ENCODE measurements around the gene C1orf216. TPM values are rescaled to one million over a fixed set of nuclear protein-coding genes. Genes with fewer than 3 reads are reported as not detected.
"Not testable (repeated sequence)": the region's sequence is repeated elsewhere in the genome, so short reads cannot be mapped to it uniquely, and the experiment has no call there.

Gene C1orf216
- total RNA-seq, 1 donor from 2014 or later = 10.0 TPM

DNA sequence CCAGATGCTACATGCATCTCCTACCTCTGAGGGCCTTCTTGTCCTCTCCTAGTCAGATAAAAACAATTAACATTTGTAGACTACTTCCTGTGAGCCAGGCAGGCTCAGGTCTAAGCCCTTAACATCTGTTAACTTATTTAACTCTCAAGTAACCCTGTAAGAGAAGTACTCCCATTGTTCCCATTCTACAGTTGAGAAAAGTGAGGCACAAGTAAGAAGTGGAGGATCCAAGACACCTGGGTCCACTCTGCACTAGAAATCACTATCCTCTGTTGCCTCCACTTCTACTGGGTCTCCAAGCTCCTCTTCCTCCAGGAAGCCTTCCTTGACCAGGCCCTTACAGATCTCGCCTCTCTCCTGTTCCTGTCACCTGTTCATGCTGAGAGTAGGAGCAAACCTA, 9.7 kb downstream of the C1orf216 start:
- Mint-ChIP-seq H3K36me3 (no peaks in the 10 kb centered on the region), H3K9me3 (no peaks in the 10 kb centered on the region), H3K27me3 (peaks cover 58% of the 10 kb centered on the region), H3K27ac (peak overlapping the region; percentile 58), H3K4me3 (peak overlapping the region; percentile 84), H3K4me1 (ENCODE audit: unreplicated experiment) (peaks cover 15% of the 10 kb centered on the region)
- no peak for DNase-seq (ENCODE audit: extremely low spot score, unreplicated experiment)
- TF ChIP-seq, protein P1, sequence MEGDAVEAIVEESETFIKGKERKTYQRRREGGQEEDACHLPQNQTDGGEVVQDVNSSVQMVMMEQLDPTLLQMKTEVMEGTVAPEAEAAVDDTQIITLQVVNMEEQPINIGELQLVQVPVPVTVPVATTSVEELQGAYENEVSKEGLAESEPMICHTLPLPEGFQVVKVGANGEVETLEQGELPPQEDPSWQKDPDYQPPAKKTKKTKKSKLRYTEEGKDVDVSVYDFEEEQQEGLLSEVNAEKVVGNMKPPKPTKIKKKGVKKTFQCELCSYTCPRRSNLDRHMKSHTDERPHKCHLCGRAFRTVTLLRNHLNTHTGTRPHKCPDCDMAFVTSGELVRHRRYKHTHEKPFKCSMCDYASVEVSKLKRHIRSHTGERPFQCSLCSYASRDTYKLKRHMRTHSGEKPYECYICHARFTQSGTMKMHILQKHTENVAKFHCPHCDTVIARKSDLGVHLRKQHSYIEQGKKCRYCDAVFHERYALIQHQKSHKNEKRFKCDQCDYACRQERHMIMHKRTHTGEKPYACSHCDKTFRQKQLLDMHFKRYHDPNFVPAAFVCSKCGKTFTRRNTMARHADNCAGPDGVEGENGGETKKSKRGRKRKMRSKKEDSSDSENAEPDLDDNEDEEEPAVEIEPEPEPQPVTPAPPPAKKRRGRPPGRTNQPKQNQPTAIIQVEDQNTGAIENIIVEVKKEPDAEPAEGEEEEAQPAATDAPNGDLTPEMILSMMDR (conservative IDR thresholded peaks at IDR 0.05) = no peak

DNA sequence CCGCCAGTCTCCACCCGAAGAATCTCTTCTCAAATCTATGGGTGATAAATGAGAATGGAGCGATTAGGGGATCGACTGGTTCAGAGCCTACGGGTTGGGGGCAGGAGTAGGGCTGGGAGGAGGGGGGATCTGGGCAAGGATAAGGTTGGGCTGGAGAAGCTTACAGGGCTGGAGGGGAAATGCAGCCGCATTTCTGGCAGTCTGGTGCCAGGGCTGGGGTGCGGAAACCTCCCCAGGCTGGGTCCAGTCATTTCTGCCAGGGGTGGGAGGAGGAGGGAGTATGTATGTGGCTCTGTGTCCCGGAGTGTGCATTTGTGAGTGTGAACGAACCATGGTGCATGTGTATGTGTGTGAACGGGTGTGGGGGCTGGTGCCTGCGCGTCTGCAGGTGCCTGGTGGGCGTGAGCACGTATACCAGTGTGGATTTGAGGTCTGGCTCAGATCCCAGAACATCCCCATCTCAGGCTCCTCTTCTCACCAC, 10.2 kb downstream of the C1orf216 start:
- DNase-seq (ENCODE audit: extremely low spot score, unreplicated experiment) = no peak
- H3K36me3 Mint-ChIP-seq = no peaks in the 10 kb centered on the region
- peaks cover 15% of the 10 kb centered on the region for H3K4me1 Mint-ChIP-seq (ENCODE audit: unreplicated experiment)
- TF ChIP-seq, protein P1 (conservative IDR thresholded peaks at IDR 0.05) = no peak
- H3K9me3 Mint-ChIP-seq = no peaks in the 10 kb centered on the region
- peak overlapping the region; percentile 58 for H3K27ac Mint-ChIP-seq
- peak overlapping the region; percentile 84 for H3K4me3 Mint-ChIP-seq
- H3K27me3 Mint-ChIP-seq = peaks cover 60% of the 10 kb centered on the region

DNA sequence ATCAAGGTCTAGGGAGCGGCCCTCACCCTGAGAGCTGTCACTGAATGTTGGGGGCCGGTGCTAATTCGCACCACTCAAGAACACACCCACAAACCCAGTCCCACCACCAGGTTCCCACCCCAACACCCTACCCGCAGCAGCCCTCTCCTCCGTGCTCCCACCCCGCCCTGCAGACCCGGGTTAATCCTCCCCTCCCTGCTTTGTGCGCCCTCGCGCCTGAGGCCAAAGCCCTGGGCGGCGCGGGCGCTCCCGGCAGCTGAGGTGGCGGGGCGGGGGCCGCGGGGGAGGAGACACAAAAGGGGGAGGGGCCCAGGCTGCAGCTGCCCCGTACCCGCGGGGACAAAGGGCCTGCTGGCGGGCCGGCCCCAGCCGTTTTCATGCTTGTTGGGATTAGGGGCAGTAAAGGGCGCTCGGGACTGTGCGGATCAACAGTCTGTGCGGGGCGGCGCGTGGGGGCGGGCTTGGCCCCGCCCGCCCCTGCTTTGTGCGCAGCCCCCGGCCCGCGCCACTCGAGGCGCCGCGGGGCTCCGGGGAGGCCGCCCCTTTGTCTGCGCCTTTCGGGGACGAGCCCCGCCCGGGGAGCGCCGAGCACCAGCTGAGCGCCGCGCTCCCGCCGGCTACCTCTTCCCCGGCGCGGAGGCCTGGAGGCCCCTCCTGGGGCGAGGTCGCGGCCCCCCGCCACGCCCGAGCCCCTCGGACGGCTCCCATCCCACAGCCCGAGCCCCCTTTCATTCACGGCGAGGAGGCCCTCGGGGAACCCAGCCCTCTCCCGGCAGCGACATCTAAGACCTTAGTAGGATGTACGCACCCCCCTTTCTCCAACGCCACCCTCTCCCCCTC, 10.9 kb downstream of the C1orf216 start:
- Mint-ChIP-seq H3K27me3 (peaks cover 65% of the 10 kb centered on the region), H3K27ac (peak overlapping the region; percentile 58), H3K36me3 (no peaks in the 10 kb centered on the region), H3K4me1 (ENCODE audit: unreplicated experiment) (peaks cover 15% of the 10 kb centered on the region), H3K9me3 (no peaks in the 10 kb centered on the region), H3K4me3 (peak overlapping the region; percentile 90)
- peak; percentile 71 for DNase-seq (ENCODE audit: extremely low spot score, unreplicated experiment)
- TF ChIP-seq, protein P1 (conservative IDR thresholded peaks at IDR 0.05) = no peak

DNA sequence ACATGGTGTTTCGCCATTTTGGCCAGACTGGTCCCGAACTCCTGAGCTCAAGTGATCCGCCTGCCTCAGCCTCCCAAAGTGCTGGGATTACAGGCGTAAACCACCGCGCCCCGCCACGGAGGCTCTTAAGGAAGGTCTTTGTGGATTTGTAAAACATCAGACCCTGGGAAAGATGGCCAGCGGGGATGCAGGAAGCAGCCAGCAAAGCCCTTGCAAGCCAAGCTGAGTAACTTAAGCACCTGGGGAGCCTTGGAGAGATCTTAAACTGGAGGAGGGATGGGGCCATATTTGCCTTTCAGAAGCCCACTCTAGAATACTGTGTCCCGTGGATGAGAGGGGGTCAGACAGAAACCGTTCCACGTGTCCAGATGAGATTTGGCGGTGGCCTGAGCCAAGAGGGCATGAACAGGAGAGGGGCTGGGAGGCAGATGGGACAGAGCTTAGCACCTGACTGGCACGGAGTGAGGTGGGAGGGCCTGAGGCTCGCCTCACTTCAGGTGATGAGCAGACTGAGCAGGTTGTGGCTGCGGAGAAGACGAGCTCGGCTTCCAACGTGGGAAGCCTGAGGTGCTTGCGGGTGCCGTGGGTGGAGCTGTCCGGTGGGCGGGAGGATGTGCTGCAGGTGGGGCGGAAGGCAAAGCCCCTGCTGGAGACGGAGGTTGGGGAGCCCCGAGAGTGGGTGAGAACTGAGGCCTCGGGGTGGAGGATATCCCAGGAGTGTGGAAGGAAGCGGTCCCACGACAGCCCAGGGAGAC, 11.7 kb downstream of the C1orf216 start:
- no peaks in the 10 kb centered on the region for H3K9me3 Mint-ChIP-seq
- peak overlapping the region; percentile 7 for H3K27ac Mint-ChIP-seq
- H3K4me1 Mint-ChIP-seq (ENCODE audit: unreplicated experiment) = peaks cover 15% of the 10 kb centered on the region
- peaks cover 72% of the 10 kb centered on the region for H3K27me3 Mint-ChIP-seq
- H3K36me3 Mint-ChIP-seq = no peaks in the 10 kb centered on the region
- TF ChIP-seq, protein P1 (conservative IDR thresholded peaks at IDR 0.05) = no peak
- peak overlapping the region; percentile 90 for H3K4me3 Mint-ChIP-seq
- DNase-seq (ENCODE audit: extremely low spot score, unreplicated experiment) = no peak

DNA sequence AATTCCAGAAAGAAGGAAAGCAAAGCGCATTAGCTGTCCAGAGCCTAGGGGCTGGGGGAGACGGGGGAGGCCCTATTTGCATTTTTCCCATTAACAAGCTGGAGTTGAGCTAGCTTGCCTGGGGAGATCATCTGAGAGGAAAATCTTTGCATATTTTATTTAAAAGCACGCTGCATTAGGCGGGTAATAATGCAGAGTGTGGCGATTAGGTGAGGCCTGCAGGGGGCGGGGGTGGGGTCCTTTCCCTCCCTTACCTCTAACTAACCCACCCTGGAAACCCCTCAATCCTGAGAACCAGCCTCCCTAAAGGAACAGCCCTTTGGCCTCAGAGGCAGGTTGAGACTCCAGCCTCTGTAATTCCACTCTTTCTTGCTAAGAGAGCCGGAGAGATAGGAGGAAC, 16.2 kb downstream of the C1orf216 start:
- H3K4me3 Mint-ChIP-seq = no peak overlapping the region
- no peaks in the 10 kb centered on the region for H3K36me3 Mint-ChIP-seq
- DNase-seq (ENCODE audit: extremely low spot score, unreplicated experiment) = no peak
- TF ChIP-seq, protein P1 (conservative IDR thresholded peaks at IDR 0.05) = peak; percentile 41
- no peak overlapping the region for H3K27ac Mint-ChIP-seq
- H3K9me3 Mint-ChIP-seq = no peaks in the 10 kb centered on the region
- peaks cover 84% of the 10 kb centered on the region for H3K27me3 Mint-ChIP-seq
- peaks cover 10% of the 10 kb centered on the region for H3K4me1 Mint-ChIP-seq (ENCODE audit: unreplicated experiment)

DNA sequence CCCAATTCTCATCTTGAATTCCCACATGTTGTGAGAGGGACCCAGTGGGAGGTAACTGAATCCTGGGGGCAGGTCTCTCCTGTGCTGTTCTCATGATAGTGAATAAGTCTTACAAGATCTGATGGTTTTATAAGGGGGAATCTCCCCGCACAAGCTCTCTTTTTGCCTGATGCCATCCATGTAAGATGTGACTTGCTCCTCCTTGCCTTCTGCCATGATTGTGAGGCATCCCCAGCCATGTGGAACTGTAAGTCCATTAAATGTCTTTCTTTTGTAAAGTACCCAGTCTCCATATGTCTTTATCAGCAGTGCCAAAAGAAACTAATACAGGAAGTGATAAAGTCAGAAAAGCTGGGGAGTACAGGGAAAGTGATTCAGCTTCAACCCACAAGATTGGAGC, 19.5 kb downstream of the C1orf216 start:
- not testable (repeated sequence) for H3K27ac Mint-ChIP-seq; H3K4me1 Mint-ChIP-seq (ENCODE audit: unreplicated experiment); DNase-seq (ENCODE audit: extremely low spot score, unreplicated experiment); H3K36me3 Mint-ChIP-seq; H3K9me3 Mint-ChIP-seq
- H3K27me3 Mint-ChIP-seq = peaks cover 64% of the 10 kb centered on the region
- peak overlapping the region; percentile 80 for H3K4me3 Mint-ChIP-seq
